ENCODE data around the gene TWF1.

Gene TWF1

GRCh38 chr12:43824207-43824775 is 18.2 kb upstream of the TWF1 start:
- Mint-ChIP-seq H3K27me3 (peaks cover under 1% of the 10 kb centered on the region), H3K27ac (no peak overlapping the region), H3K4me3 (no peak overlapping the region), H3K9me3 (no peaks in the 10 kb centered on the region), H3K4me1 (ENCODE audit: low read depth) (no peaks in the 10 kb centered on the region), H3K36me3 (ENCODE audit: low read depth) (no peaks in the 10 kb centered on the region)

- no peaks in the 10 kb centered on the region for H3K9me3 Mint-ChIP-seq
- peak overlapping the region; percentile 18 for H3K27ac Mint-ChIP-seq
Measured at GRCh38 chr12:43816168-43816567, 10.1 kb upstream of the TWF1 start.

GRCh38 chr12:43815416-43815815 is 9.3 kb upstream of the TWF1 start:
- Mint-ChIP-seq H3K4me1 (ENCODE audit: low read depth) (peaks cover 30% of the 10 kb centered on the region), H3K9me3 (no peaks in the 10 kb centered on the region), H3K4me3 (no peak overlapping the region), H3K36me3 (ENCODE audit: low read depth) (no peaks in the 10 kb centered on the region), H3K27ac (no peak overlapping the region), H3K27me3 (peaks cover 8% of the 10 kb centered on the region)

More at GRCh38 chr12:43816168-43816567, 10.1 kb upstream of the TWF1 start:
- Mint-ChIP-seq H3K4me1 (ENCODE audit: low read depth) (peaks cover 26% of the 10 kb centered on the region), H3K4me3 (no peak overlapping the region), H3K36me3 (ENCODE audit: low read depth) (no peaks in the 10 kb centered on the region), H3K27me3 (peaks cover 8% of the 10 kb centered on the region)

GRCh38 chr12:43812926-43813325 is 6.8 kb upstream of the TWF1 start:
- Mint-ChIP-seq H3K4me3 (no peak overlapping the region), H3K4me1 (ENCODE audit: low read depth) (peaks cover 33% of the 10 kb centered on the region), H3K9me3 (no peaks in the 10 kb centered on the region), H3K27me3 (no peaks in the 10 kb centered on the region), H3K27ac (no peak overlapping the region), H3K36me3 (ENCODE audit: low read depth) (no peaks in the 10 kb centered on the region)

- peaks cover 42% of the 10 kb centered on the region for H3K4me1 Mint-ChIP-seq (ENCODE audit: low read depth)
- no peak overlapping the region for H3K4me3 Mint-ChIP-seq
- no peak overlapping the region for H3K27ac Mint-ChIP-seq
- H3K27me3 Mint-ChIP-seq = no peaks in the 10 kb centered on the region
- H3K9me3 Mint-ChIP-seq = no peaks in the 10 kb centered on the region
- no peaks in the 10 kb centered on the region for H3K36me3 Mint-ChIP-seq (ENCODE audit: low read depth)
Measured at GRCh38 chr12:43812057-43812456, 5.9 kb upstream of the TWF1 start.

GRCh38 chr12:43807386-43807785 is 1.3 kb upstream of the TWF1 start:
- peaks cover 52% of the 10 kb centered on the region for H3K4me1 Mint-ChIP-seq (ENCODE audit: low read depth)
- H3K9me3 Mint-ChIP-seq = no peaks in the 10 kb centered on the region
- no peaks in the 10 kb centered on the region for H3K27me3 Mint-ChIP-seq
- peaks cover 14% of the 10 kb centered on the region for H3K36me3 Mint-ChIP-seq (ENCODE audit: low read depth)
- H3K27ac Mint-ChIP-seq = peak overlapping the region; percentile 99
- H3K4me3 Mint-ChIP-seq = peak overlapping the region; percentile 95

GRCh38 chr12:43806737-43807072 is 588 bp upstream of the TWF1 start:
- no peaks in the 10 kb centered on the region for H3K27me3 Mint-ChIP-seq
- peak overlapping the region; percentile 95 for H3K4me3 Mint-ChIP-seq
- no peaks in the 10 kb centered on the region for H3K9me3 Mint-ChIP-seq
- H3K27ac Mint-ChIP-seq = peak overlapping the region; percentile 99
- H3K36me3 Mint-ChIP-seq (ENCODE audit: low read depth) = peaks cover 18% of the 10 kb centered on the region
- H3K4me1 Mint-ChIP-seq (ENCODE audit: low read depth) = peaks cover 46% of the 10 kb centered on the region

- Mint-ChIP-seq H3K36me3 (ENCODE audit: low read depth) (peaks cover 28% of the 10 kb centered on the region), H3K9me3 (no peaks in the 10 kb centered on the region), H3K27me3 (no peaks in the 10 kb centered on the region), H3K27ac (peak overlapping the region; percentile 89), H3K4me3 (peak overlapping the region; percentile 95), H3K4me1 (ENCODE audit: low read depth) (peaks cover 39% of the 10 kb centered on the region)
Measured at GRCh38 chr12:43805149-43805859, 813 bp downstream of the TWF1 start.

- no peaks in the 10 kb centered on the region for H3K27me3 Mint-ChIP-seq
- no peak overlapping the region for H3K27ac Mint-ChIP-seq
- no peaks in the 10 kb centered on the region for H3K9me3 Mint-ChIP-seq
- H3K36me3 Mint-ChIP-seq (ENCODE audit: low read depth) = peaks cover 52% of the 10 kb centered on the region
- peaks cover 7% of the 10 kb centered on the region for H3K4me1 Mint-ChIP-seq (ENCODE audit: low read depth)
- no peak overlapping the region for H3K4me3 Mint-ChIP-seq
Measured at GRCh38 chr12:43797561-43798217, 8.4 kb downstream of the TWF1 start.

- peaks cover 49% of the 10 kb centered on the region for H3K36me3 Mint-ChIP-seq (ENCODE audit: low read depth)
- H3K9me3 Mint-ChIP-seq = no peaks in the 10 kb centered on the region
- peaks cover 7% of the 10 kb centered on the region for H3K4me1 Mint-ChIP-seq (ENCODE audit: low read depth)
- no peak overlapping the region for H3K27ac Mint-ChIP-seq
- H3K4me3 Mint-ChIP-seq = no peak overlapping the region
- no peaks in the 10 kb centered on the region for H3K27me3 Mint-ChIP-seq
Measured at GRCh38 chr12:43795716-43796280, 10.3 kb downstream of the TWF1 start.

GRCh38 chr12:43789941-43790340 is 16.2 kb downstream of the TWF1 start:
- H3K27me3 Mint-ChIP-seq = no peaks in the 10 kb centered on the region
- H3K27ac Mint-ChIP-seq = no peak overlapping the region
- peaks cover 21% of the 10 kb centered on the region for H3K36me3 Mint-ChIP-seq (ENCODE audit: low read depth)
- H3K4me1 Mint-ChIP-seq (ENCODE audit: low read depth) = no peaks in the 10 kb centered on the region
- H3K9me3 Mint-ChIP-seq = no peaks in the 10 kb centered on the region
- H3K4me3 Mint-ChIP-seq = no peak overlapping the region

GRCh38 chr12:43786899-43787693 is 19.0 kb downstream of the TWF1 start:
- no peaks in the 10 kb centered on the region for H3K4me1 Mint-ChIP-seq (ENCODE audit: low read depth)
- H3K36me3 Mint-ChIP-seq (ENCODE audit: low read depth) = peaks cover 27% of the 10 kb centered on the region
- H3K9me3 Mint-ChIP-seq = no peaks in the 10 kb centered on the region
- H3K27ac Mint-ChIP-seq = no peak overlapping the region
- no peak overlapping the region for H3K4me3 Mint-ChIP-seq
- H3K27me3 Mint-ChIP-seq = no peaks in the 10 kb centered on the region

GRCh38 chr12:43776498-43776897 is 29.6 kb downstream of the TWF1 start:
- Mint-ChIP-seq H3K4me3 (no peak overlapping the region), H3K4me1 (ENCODE audit: low read depth) (peaks cover 3% of the 10 kb centered on the region), H3K27me3 (no peaks in the 10 kb centered on the region), H3K36me3 (ENCODE audit: low read depth) (peaks cover 34% of the 10 kb centered on the region), H3K27ac (no peak overlapping the region), H3K9me3 (no peaks in the 10 kb centered on the region)

- no peaks in the 10 kb centered on the region for H3K27me3 Mint-ChIP-seq
- H3K27ac Mint-ChIP-seq = no peak overlapping the region
- H3K4me1 Mint-ChIP-seq (ENCODE audit: low read depth) = peaks cover 38% of the 10 kb centered on the region
- H3K9me3 Mint-ChIP-seq = no peaks in the 10 kb centered on the region
- no peak overlapping the region for H3K4me3 Mint-ChIP-seq
- peaks cover 39% of the 10 kb centered on the region for H3K36me3 Mint-ChIP-seq (ENCODE audit: low read depth)
Measured at GRCh38 chr12:43766291-43766690, 39.8 kb downstream of the TWF1 start.

- H3K9me3 Mint-ChIP-seq = no peaks in the 10 kb centered on the region
- no peak overlapping the region for H3K4me3 Mint-ChIP-seq
- peaks cover 22% of the 10 kb centered on the region for H3K36me3 Mint-ChIP-seq (ENCODE audit: low read depth)
- H3K4me1 Mint-ChIP-seq (ENCODE audit: low read depth) = peaks cover 48% of the 10 kb centered on the region
- H3K27ac Mint-ChIP-seq = no peak overlapping the region
- H3K27me3 Mint-ChIP-seq = no peaks in the 10 kb centered on the region
Measured at GRCh38 chr12:43764528-43764927, 41.6 kb downstream of the TWF1 start.

All from stimulated activated naive CD8-positive, alpha-beta T cell treated with anti-CD3 and anti-CD28 coated beads, Interleukin-15, Interleukin-2, amounts not matched to agents 100 ng/mL and 50 ng/mL, for 24 hours (primary cell).